ENCODE measurements around the gene BCL2L15. TPM values are rescaled to one million over a fixed set of nuclear protein-coding genes. Genes with fewer than 3 reads are reported as not detected.

The BCL2L15 gene
- total RNA-seq, 1 donor from 2014 or later: 2.9 TPM

- TF ChIP-seq CTCF (IDR thresholded peaks at IDR 0.05) (no peak), POLR2AphosphoS5 (IDR thresholded peaks at IDR 0.05; ENCODE audit: insufficient read depth in 1 of 2, low read depth in 1 of 2) (no peak), POLR2A (IDR thresholded peaks at IDR 0.05) (no peak)
- H3K9me3 ChIP-seq: no peaks in the 10 kb centered on the region
- H3K27me3 ChIP-seq: no peaks in the 10 kb centered on the region
- no peak overlapping the region for H3K4me3 ChIP-seq
- intact Hi-C loops (cut with DNase I): no loop called here
- no peaks in the 10 kb centered on the region for H3K36me3 ChIP-seq
- DNase-seq (ENCODE audit: extremely low spot score in 2 of 2): no peak
- no peak overlapping the region for H3K27ac ChIP-seq
- no peaks in the 10 kb centered on the region for H3K4me1 ChIP-seq
Measured at GRCh38 chr1:113879739-113880038, 7.7 kb downstream of the BCL2L15 start.

GRCh38 chr1:113876176-113876575, 11.2 kb downstream of the BCL2L15 start:
- Histone ChIP-seq H3K4me1 (no peaks in the 10 kb centered on the region), H3K9me3 (no peaks in the 10 kb centered on the region), H3K27me3 (no peaks in the 10 kb centered on the region), H3K4me3 (no peak overlapping the region), H3K36me3 (no peaks in the 10 kb centered on the region), H3K27ac (no peak overlapping the region)
- intact Hi-C loops (cut with DNase I): no loop called here
- no peak for DNase-seq (ENCODE audit: extremely low spot score in 2 of 2)
- TF ChIP-seq POLR2AphosphoS5 (IDR thresholded peaks at IDR 0.05; ENCODE audit: insufficient read depth in 1 of 2, low read depth in 1 of 2): no peak

- H3K4me3 ChIP-seq: no peak overlapping the region
- no peaks in the 10 kb centered on the region for H3K4me1 ChIP-seq
- no peaks in the 10 kb centered on the region for H3K27me3 ChIP-seq
- TF ChIP-seq POLR2AphosphoS5 (IDR thresholded peaks at IDR 0.05; ENCODE audit: insufficient read depth in 1 of 2, low read depth in 1 of 2): no peak
- TF ChIP-seq POLR2A (IDR thresholded peaks at IDR 0.05): no peak
- TF ChIP-seq CTCF (IDR thresholded peaks at IDR 0.05): no peak
- no peak overlapping the region for H3K27ac ChIP-seq
- no peak for DNase-seq (ENCODE audit: extremely low spot score in 2 of 2)
- H3K36me3 ChIP-seq: no peaks in the 10 kb centered on the region
- intact Hi-C loops (cut with DNase I): no loop called here
- no peaks in the 10 kb centered on the region for H3K9me3 ChIP-seq
Measured at GRCh38 chr1:113875714-113876113, 11.7 kb downstream of the BCL2L15 start.

GRCh38 chr1:113874012-113874879, 13.1 kb downstream of the BCL2L15 start:
- Histone ChIP-seq H3K9me3 (no peaks in the 10 kb centered on the region), H3K36me3 (no peaks in the 10 kb centered on the region), H3K27me3 (no peaks in the 10 kb centered on the region), H3K4me1 (no peaks in the 10 kb centered on the region), H3K4me3 (no peak overlapping the region), H3K27ac (no peak overlapping the region)
- TF ChIP-seq CTCF (IDR thresholded peaks at IDR 0.05) (no peak), POLR2AphosphoS5 (IDR thresholded peaks at IDR 0.05; ENCODE audit: insufficient read depth in 1 of 2, low read depth in 1 of 2) (no peak), POLR2A (IDR thresholded peaks at IDR 0.05) (no peak)
- intact Hi-C loops (cut with DNase I): no loop called here
- no peak for DNase-seq (ENCODE audit: extremely low spot score in 2 of 2)

GRCh38 chr1:113872219-113872935, 15.0 kb downstream of the BCL2L15 start:
- intact Hi-C loops (cut with DNase I): no loop called here
- H3K9me3 ChIP-seq: no peaks in the 10 kb centered on the region
- H3K36me3 ChIP-seq: no peaks in the 10 kb centered on the region
- H3K4me3 ChIP-seq: no peak overlapping the region
- peak overlapping the region; percentile 2 for H3K27ac ChIP-seq
- H3K27me3 ChIP-seq: no peaks in the 10 kb centered on the region
- TF ChIP-seq CTCF (IDR thresholded peaks at IDR 0.05) (no peak), POLR2A (IDR thresholded peaks at IDR 0.05) (no peak), POLR2AphosphoS5 (IDR thresholded peaks at IDR 0.05; ENCODE audit: insufficient read depth in 1 of 2, low read depth in 1 of 2) (no peak)
- H3K4me1 ChIP-seq: no peaks in the 10 kb centered on the region
- DNase-seq (ENCODE audit: extremely low spot score in 2 of 2): no peak
